ENCODE results near the gene FGFR2. TPM values are rescaled to one million over a fixed set of nuclear protein-coding genes. Genes with fewer than 3 reads are reported as not detected.

FGFR2 gene
- total RNA-seq, 1 donor = 13.8 TPM

- H3K4me2 ChIP-seq (ENCODE audit: insufficient read depth, low read length) = no peak overlapping the region
- no peak for DNase-seq (ENCODE audit: insufficient read length, low spot score, missing footprints)
- H3K4me3 ChIP-seq (ENCODE audit: insufficient read depth, low read length) = no peak overlapping the region
- no peak overlapping the region for H3K27ac ChIP-seq (ENCODE audit: low read depth, low read length)
- H3K79me2 ChIP-seq (ENCODE audit: insufficient read depth, low read length) = no peaks in the 10 kb centered on the region
- no peaks in the 10 kb centered on the region for H3K4me1 ChIP-seq (ENCODE audit: insufficient read depth, low read length)
- H3K36me3 ChIP-seq (ENCODE audit: insufficient read depth, low read length) = no peaks in the 10 kb centered on the region
- H4K20me1 ChIP-seq (ENCODE audit: insufficient read depth, low read length) = no peaks in the 10 kb centered on the region
- no peaks in the 10 kb centered on the region for H3K9me3 ChIP-seq (ENCODE audit: low read depth, low read length)
- H3K27me3 ChIP-seq (ENCODE audit: insufficient read depth, low read length) = no peaks in the 10 kb centered on the region
- TF ChIP-seq CTCF (IDR thresholded peaks at IDR 0.05; ENCODE audit: extremely low read depth, low read depth, low read length) = no peak
- no peak overlapping the region for H2AFZ ChIP-seq (ENCODE audit: low read length)
Observed at GRCh38 chr10:121511943-121512342, 86.3 kb downstream of the FGFR2 start.

- TF ChIP-seq CTCF (IDR thresholded peaks at IDR 0.05; ENCODE audit: extremely low read depth, low read depth, low read length) = no peak
- H3K27me3 ChIP-seq (ENCODE audit: insufficient read depth, low read length) = no peaks in the 10 kb centered on the region
- H3K27ac ChIP-seq (ENCODE audit: low read depth, low read length) = no peak overlapping the region
- no peaks in the 10 kb centered on the region for H3K4me1 ChIP-seq (ENCODE audit: insufficient read depth, low read length)
- H3K4me2 ChIP-seq (ENCODE audit: insufficient read depth, low read length) = no peak overlapping the region
- no peaks in the 10 kb centered on the region for H3K36me3 ChIP-seq (ENCODE audit: insufficient read depth, low read length)
- no peaks in the 10 kb centered on the region for H3K79me2 ChIP-seq (ENCODE audit: insufficient read depth, low read length)
- no peaks in the 10 kb centered on the region for H4K20me1 ChIP-seq (ENCODE audit: insufficient read depth, low read length)
- no peak overlapping the region for H2AFZ ChIP-seq (ENCODE audit: low read length)
- no peak for DNase-seq (ENCODE audit: insufficient read length, low spot score, missing footprints)
- no peak overlapping the region for H3K4me3 ChIP-seq (ENCODE audit: insufficient read depth, low read length)
- H3K9me3 ChIP-seq (ENCODE audit: low read depth, low read length) = no peaks in the 10 kb centered on the region
Observed at GRCh38 chr10:121511460-121511859, 86.8 kb downstream of the FGFR2 start.

GRCh38 chr10:121510201-121510771 lies 88.0 kb downstream of the FGFR2 start:
- Histone ChIP-seq H3K9me3 (ENCODE audit: low read depth, low read length) (no peaks in the 10 kb centered on the region), H3K27me3 (ENCODE audit: insufficient read depth, low read length) (no peaks in the 10 kb centered on the region), H3K36me3 (ENCODE audit: insufficient read depth, low read length) (no peaks in the 10 kb centered on the region), H3K4me3 (ENCODE audit: insufficient read depth, low read length) (no peak overlapping the region), H4K20me1 (ENCODE audit: insufficient read depth, low read length) (no peaks in the 10 kb centered on the region), H3K79me2 (ENCODE audit: insufficient read depth, low read length) (no peaks in the 10 kb centered on the region), H2AFZ (ENCODE audit: low read length) (no peak overlapping the region), H3K27ac (ENCODE audit: low read depth, low read length) (no peak overlapping the region), H3K4me1 (ENCODE audit: insufficient read depth, low read length) (no peaks in the 10 kb centered on the region), H3K4me2 (ENCODE audit: insufficient read depth, low read length) (no peak overlapping the region)
- DNase-seq (ENCODE audit: insufficient read length, low spot score, missing footprints) = no peak
- no peak for TF ChIP-seq CTCF (IDR thresholded peaks at IDR 0.05; ENCODE audit: extremely low read depth, low read depth, low read length)

- no peak overlapping the region for H3K27ac ChIP-seq (ENCODE audit: low read depth, low read length)
- no peaks in the 10 kb centered on the region for H3K4me1 ChIP-seq (ENCODE audit: insufficient read depth, low read length)
- DNase-seq (ENCODE audit: insufficient read length, low spot score, missing footprints) = no peak
- no peaks in the 10 kb centered on the region for H4K20me1 ChIP-seq (ENCODE audit: insufficient read depth, low read length)
- no peak overlapping the region for H2AFZ ChIP-seq (ENCODE audit: low read length)
- no peaks in the 10 kb centered on the region for H3K27me3 ChIP-seq (ENCODE audit: insufficient read depth, low read length)
- H3K36me3 ChIP-seq (ENCODE audit: insufficient read depth, low read length) = no peaks in the 10 kb centered on the region
- no peak for TF ChIP-seq CTCF (IDR thresholded peaks at IDR 0.05; ENCODE audit: extremely low read depth, low read depth, low read length)
- H3K4me3 ChIP-seq (ENCODE audit: insufficient read depth, low read length) = no peak overlapping the region
- no peaks in the 10 kb centered on the region for H3K79me2 ChIP-seq (ENCODE audit: insufficient read depth, low read length)
- H3K4me2 ChIP-seq (ENCODE audit: insufficient read depth, low read length) = no peak overlapping the region
- no peaks in the 10 kb centered on the region for H3K9me3 ChIP-seq (ENCODE audit: low read depth, low read length)
Observed at GRCh38 chr10:121509796-121510195, 88.4 kb downstream of the FGFR2 start.
